Brain microvascular endothelial cell (primary cell): ENCODE results near the gene SASH3.

ENCODE experiments used
- DNase-seq: peaks from one replicate; pipeline ENCODE4 v3.0.0-alpha.2; 2020
- H3K27ac ChIP-seq: fragments of 250-450 bp; sonication (Bioruptor Pico); 2 replicates; pipeline ENCODE4 v1.5.1; 2020; ENCODE audit warnings: mild to moderate bottlenecking, moderate library complexity
- H3K27me3 ChIP-seq: fragments of 250-450 bp; sonication (Bioruptor Pico); replicated peaks from 2 replicates; pipeline ENCODE4 v1.5.1; 2020; ENCODE audit warnings: mild to moderate bottlenecking
- H3K36me3 ChIP-seq: fragments of 250-450 bp; sonication (Bioruptor Pico); replicated peaks from 2 replicates; pipeline ENCODE4 v1.5.1; 2020; ENCODE audit warnings: mild to moderate bottlenecking
- H3K4me3 ChIP-seq: 2 replicates; pipeline ENCODE4 v1.5.1; 2011; ENCODE audit warnings: low read depth, mild to moderate bottlenecking, control low read depth, low read length, moderate library complexity
- in situ Hi-C: cut with HindIII; loops from 2 replicates; pipeline ENCODE4 v1.10.0; 2017; ENCODE audit warnings: low sequenced_read_pairs, low pct_ligation_motif_present
- TF ChIP-seq, protein P1 (sequence below): IDR thresholded peaks from 2 replicates; pipeline ENCODE4 v1.5.1; 2011; ENCODE audit warnings: low read depth, mild to moderate bottlenecking, moderate library complexity, low read length, control low read depth, inconsistent platforms; ENCODE audit errors: missing control alignments

Gene SASH3

DNA sequence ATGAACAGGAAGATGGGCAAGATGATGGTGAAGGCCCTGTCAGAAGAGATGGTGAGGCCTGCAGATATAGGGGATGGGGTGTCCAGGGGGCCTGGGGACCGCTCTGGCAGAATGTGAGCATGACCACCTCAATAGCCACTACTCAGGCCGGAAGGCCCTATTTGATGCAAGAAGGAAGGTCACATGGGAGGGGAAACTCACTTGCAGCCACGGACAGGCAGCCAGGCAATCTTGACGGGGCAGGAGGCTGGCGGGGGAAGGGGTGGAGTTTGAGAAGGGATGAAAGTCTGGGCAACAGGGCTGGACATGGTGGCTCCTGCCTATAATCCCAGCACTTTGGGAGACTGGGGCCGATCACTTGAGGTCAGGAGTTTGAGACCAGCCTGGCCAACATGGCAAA, 8.8 kb downstream of the SASH3 start:
- DNase-seq: no peak
- no peaks in the 10 kb centered on the region for H3K27me3 ChIP-seq
- no peaks in the 10 kb centered on the region for H3K36me3 ChIP-seq
- no peak overlapping the region for H3K27ac ChIP-seq
- in situ Hi-C loops: no loop called here
- TF ChIP-seq, protein P1, sequence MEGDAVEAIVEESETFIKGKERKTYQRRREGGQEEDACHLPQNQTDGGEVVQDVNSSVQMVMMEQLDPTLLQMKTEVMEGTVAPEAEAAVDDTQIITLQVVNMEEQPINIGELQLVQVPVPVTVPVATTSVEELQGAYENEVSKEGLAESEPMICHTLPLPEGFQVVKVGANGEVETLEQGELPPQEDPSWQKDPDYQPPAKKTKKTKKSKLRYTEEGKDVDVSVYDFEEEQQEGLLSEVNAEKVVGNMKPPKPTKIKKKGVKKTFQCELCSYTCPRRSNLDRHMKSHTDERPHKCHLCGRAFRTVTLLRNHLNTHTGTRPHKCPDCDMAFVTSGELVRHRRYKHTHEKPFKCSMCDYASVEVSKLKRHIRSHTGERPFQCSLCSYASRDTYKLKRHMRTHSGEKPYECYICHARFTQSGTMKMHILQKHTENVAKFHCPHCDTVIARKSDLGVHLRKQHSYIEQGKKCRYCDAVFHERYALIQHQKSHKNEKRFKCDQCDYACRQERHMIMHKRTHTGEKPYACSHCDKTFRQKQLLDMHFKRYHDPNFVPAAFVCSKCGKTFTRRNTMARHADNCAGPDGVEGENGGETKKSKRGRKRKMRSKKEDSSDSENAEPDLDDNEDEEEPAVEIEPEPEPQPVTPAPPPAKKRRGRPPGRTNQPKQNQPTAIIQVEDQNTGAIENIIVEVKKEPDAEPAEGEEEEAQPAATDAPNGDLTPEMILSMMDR: no peak
- H3K4me3 ChIP-seq: no peak overlapping the region

DNA sequence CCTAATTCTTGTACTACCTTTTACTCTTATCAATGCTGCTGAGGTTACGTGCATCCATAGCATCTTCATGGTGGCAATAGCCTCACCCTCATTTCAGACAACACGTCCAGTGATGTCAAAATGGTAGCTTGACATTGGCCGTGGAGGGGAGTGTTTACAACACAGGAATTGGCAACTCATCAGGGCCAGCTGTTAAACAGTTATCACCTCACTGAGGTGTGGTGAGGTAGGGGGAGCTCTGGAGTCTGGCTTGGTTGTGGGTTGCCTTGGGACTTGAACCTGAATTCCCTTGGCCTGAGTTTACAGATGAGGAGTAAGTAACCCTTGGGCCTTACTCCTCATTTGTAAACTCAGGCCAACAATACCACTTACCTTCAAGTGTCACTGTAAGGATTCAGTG, 10.4 kb downstream of the SASH3 start:
- TF ChIP-seq, protein P1: no peak
- Histone ChIP-seq H3K27me3 (no peaks in the 10 kb centered on the region), H3K27ac (no peak overlapping the region), H3K36me3 (no peaks in the 10 kb centered on the region), H3K4me3 (no peak overlapping the region)
- no peak for DNase-seq
- in situ Hi-C loops: no loop called here

DNA sequence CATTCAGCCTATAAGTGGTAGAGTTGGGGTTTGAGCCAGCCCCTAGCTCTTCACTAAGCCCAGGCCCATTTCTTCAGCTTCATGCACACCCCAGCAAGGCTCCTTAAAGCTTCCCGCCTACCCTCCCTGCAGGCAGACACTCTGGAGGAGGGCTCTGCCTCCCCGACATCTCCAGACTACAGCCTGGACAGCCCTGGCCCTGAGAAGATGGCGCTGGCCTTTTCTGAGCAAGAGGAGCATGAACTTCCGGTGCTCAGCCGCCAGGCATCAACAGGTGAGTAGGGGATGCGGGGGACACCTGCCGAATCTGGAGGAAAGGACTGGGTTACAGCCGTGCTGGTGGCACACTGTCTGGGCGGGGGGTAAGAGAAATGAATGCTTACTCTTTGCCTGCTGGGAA, 11.1 kb downstream of the SASH3 start:
- no peak for DNase-seq
- TF ChIP-seq, protein P1: no peak
- no peak overlapping the region for H3K4me3 ChIP-seq
- in situ Hi-C loops: no loop called here
- no peaks in the 10 kb centered on the region for H3K36me3 ChIP-seq
- H3K27me3 ChIP-seq: no peaks in the 10 kb centered on the region
- H3K27ac ChIP-seq: no peak overlapping the region

DNA sequence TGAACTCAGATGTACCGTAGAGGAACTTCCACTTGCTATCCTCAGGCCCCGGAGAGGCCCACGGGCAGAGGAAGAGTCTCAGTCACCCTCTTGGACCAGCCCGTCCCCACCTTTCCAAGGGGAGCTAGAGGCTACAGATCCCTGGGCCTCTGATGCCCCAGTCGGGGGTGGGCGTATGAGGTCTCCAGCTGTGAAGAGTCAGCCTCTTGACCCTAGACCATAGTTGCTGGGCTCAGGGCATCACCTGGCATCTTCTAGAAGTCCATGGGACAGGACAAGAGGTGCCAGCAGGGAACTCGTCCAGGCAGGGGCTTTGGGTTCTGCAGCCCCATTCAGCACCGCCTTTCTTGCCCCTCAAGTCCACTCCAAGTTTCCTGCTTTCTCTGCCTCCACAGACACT, 11.6 kb downstream of the SASH3 start:
- H3K27ac ChIP-seq: no peak overlapping the region
- no peaks in the 10 kb centered on the region for H3K27me3 ChIP-seq
- H3K4me3 ChIP-seq: no peak overlapping the region
- DNase-seq: no peak
- in situ Hi-C loops: no loop called here
- H3K36me3 ChIP-seq: no peaks in the 10 kb centered on the region
- TF ChIP-seq, protein P1: no peak

DNA sequence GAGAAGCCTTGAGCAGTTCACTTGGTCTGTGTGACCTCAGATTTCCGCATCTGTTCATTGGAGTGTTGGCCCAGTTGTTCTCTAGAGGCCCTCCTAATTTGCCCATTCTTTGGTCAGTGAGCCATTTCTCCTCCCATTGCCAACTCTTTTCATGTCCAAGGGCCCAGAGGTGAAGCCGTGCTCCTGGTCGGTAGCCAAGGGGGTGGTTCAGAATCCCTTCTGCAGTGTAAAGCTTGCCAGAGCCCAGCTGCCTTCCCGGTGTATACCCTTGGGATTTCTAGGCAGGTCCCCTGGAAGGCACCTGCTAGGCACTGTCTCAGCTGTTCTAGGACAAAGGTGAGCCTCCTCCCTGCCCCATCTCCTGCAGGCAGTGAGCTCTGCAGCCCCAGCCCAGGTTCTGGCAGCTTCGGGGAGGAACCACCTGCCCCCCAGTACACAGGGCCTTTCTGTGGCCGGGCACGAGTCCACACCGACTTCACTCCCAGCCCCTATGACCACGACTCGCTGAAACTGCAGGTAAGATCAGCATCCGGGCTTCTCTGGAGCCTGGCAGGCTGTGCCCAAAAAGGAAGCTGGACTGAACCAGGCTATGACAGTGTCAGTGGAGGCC, 12.3 kb downstream of the SASH3 start:
- TF ChIP-seq, protein P1: no peak
- no peak for DNase-seq
- H3K27me3 ChIP-seq: no peaks in the 10 kb centered on the region
- no peak overlapping the region for H3K4me3 ChIP-seq
- in situ Hi-C loops: no loop called here
- H3K36me3 ChIP-seq: no peaks in the 10 kb centered on the region
- no peak overlapping the region for H3K27ac ChIP-seq
